Measurements from ENCODE around the gene BCDIN3D.

The BCDIN3D gene

GRCh38 chr12:49890096-49890461 is 47.2 kb upstream of the BCDIN3D start:
- no peaks in the 10 kb centered on the region for H3K36me3 ChIP-seq (ENCODE audit: low read depth)
- no peak for TF ChIP-seq CTCF (IDR thresholded peaks at IDR 0.05; ENCODE audit: poor library complexity, severe bottlenecking)

GRCh38 chr12:49889361-49890095 is 46.6 kb upstream of the BCDIN3D start:
- Histone ChIP-seq H3K36me3 (ENCODE audit: low read depth) (no peaks in the 10 kb centered on the region), H3K27me3 (ENCODE audit: insufficient read depth, poor library complexity, severe bottlenecking) (no peaks in the 10 kb centered on the region), H3K4me3 (ENCODE audit: severe bottlenecking) (no peak overlapping the region), H3K9me3 (ENCODE audit: severe bottlenecking) (no peaks in the 10 kb centered on the region), H3K27ac (ENCODE audit: poor library complexity, severe bottlenecking) (no peak overlapping the region), H3K4me1 (ENCODE audit: insufficient read depth, poor library complexity, severe bottlenecking) (peaks cover 4% of the 10 kb centered on the region)
- no peak for TF ChIP-seq CTCF (IDR thresholded peaks at IDR 0.05; ENCODE audit: poor library complexity, severe bottlenecking)
- no peak for ATAC-seq (ENCODE audit: low read depth)
- DNase-seq (ENCODE audit: low spot score) = no peak

More at GRCh38 chr12:49890096-49890461, 47.2 kb upstream of the BCDIN3D start:
- peaks cover 4% of the 10 kb centered on the region for H3K4me1 ChIP-seq (ENCODE audit: insufficient read depth, poor library complexity, severe bottlenecking)
- DNase-seq (ENCODE audit: low spot score) = peak; percentile 31
- no peaks in the 10 kb centered on the region for H3K27me3 ChIP-seq (ENCODE audit: insufficient read depth, poor library complexity, severe bottlenecking)
- no peak overlapping the region for H3K4me3 ChIP-seq (ENCODE audit: severe bottlenecking)
- H3K9me3 ChIP-seq (ENCODE audit: severe bottlenecking) = no peaks in the 10 kb centered on the region
- no peak for ATAC-seq (ENCODE audit: low read depth)
- H3K27ac ChIP-seq (ENCODE audit: poor library complexity, severe bottlenecking) = no peak overlapping the region

- DNase-seq (ENCODE audit: low spot score) (no peak), ATAC-seq (ENCODE audit: low read depth) (no peak)
- H3K27me3 ChIP-seq (ENCODE audit: insufficient read depth, poor library complexity, severe bottlenecking) = no peaks in the 10 kb centered on the region
- no peak overlapping the region for H3K27ac ChIP-seq (ENCODE audit: poor library complexity, severe bottlenecking)
- no peak for TF ChIP-seq CTCF (IDR thresholded peaks at IDR 0.05; ENCODE audit: poor library complexity, severe bottlenecking)
- no peaks in the 10 kb centered on the region for H3K9me3 ChIP-seq (ENCODE audit: severe bottlenecking)
- H3K36me3 ChIP-seq (ENCODE audit: low read depth) = no peaks in the 10 kb centered on the region
- no peak overlapping the region for H3K4me3 ChIP-seq (ENCODE audit: severe bottlenecking)
- no peaks in the 10 kb centered on the region for H3K4me1 ChIP-seq (ENCODE audit: insufficient read depth, poor library complexity, severe bottlenecking)
Measured at GRCh38 chr12:49888461-49889151, 45.7 kb upstream of the BCDIN3D start.

GRCh38 chr12:49887536-49888401 is 44.9 kb upstream of the BCDIN3D start:
- H3K27me3 ChIP-seq (ENCODE audit: insufficient read depth, poor library complexity, severe bottlenecking) = no peaks in the 10 kb centered on the region
- H3K27ac ChIP-seq (ENCODE audit: poor library complexity, severe bottlenecking) = no peak overlapping the region
- no peaks in the 10 kb centered on the region for H3K36me3 ChIP-seq (ENCODE audit: low read depth)
- ATAC-seq (ENCODE audit: low read depth) (peak; percentile 18; the same call in 1 of the 3 replicates), DNase-seq (ENCODE audit: low spot score) (peak; percentile 19)
- no peak for TF ChIP-seq CTCF (IDR thresholded peaks at IDR 0.05; ENCODE audit: poor library complexity, severe bottlenecking)
- H3K4me3 ChIP-seq (ENCODE audit: severe bottlenecking) = no peak overlapping the region
- no peaks in the 10 kb centered on the region for H3K9me3 ChIP-seq (ENCODE audit: severe bottlenecking)
- no peaks in the 10 kb centered on the region for H3K4me1 ChIP-seq (ENCODE audit: insufficient read depth, poor library complexity, severe bottlenecking)
